Panc1 (cell line): ENCODE results near the gene KCNG1. TPM values are rescaled to one million over a fixed set of nuclear protein-coding genes. Genes with fewer than 3 reads are reported as not detected.

Experiments
- ATAC-seq: fragments of 200-7000 bp; cut with Tn5 transposase; 2 replicates; pipeline ENCODE4 v1.9.1; 2020; ENCODE audit warnings: mild to moderate bottlenecking, moderate library complexity
- BruUV-seq: library from RNA; stranded (reverse); fragments of 400-500 nt; replicated peaks from 2 replicates; lab custom pipeline; 2021; lab: Mats Ljungman, UMichigan
- CTCF ChIA-PET: fragments of 300-600 bp; sonication (Branson Sonifier 250); formaldehyde crosslinking; loops from one replicate; lab custom pipeline; 2022; ENCODE audit warnings: antibody characterized with exemption; lab: Charles Lee
- POLR2A ChIA-PET: fragments of 300-600 bp; sonication (Branson Sonifier 250); formaldehyde crosslinking; loops from one replicate; lab custom pipeline; 2022; ENCODE audit warnings: antibody characterized with exemption; lab: Charles Lee
- DNase-seq: peaks from one replicate; pipeline ENCODE4 v3.0.0-alpha.2; 2010; ENCODE audit warnings: low read depth, low spot score
- H3K27ac ChIP-seq: 2 replicates; pipeline ENCODE4 v1.5.1; 2011; ENCODE audit warnings: mild to moderate bottlenecking, low read length, inconsistent platforms
- H3K27me3 ChIP-seq: fragments of 200-500 bp; sonication (Bioruptor generic); 2 replicates; pipeline ENCODE4 v1.6.0; 2014; ENCODE audit warnings: low read length, inconsistent platforms; ENCODE audit not compliant: control insufficient read depth, insufficient read depth
- H3K36me3 ChIP-seq: fragments of 200-500 bp; sonication (Bioruptor generic); 2 replicates; pipeline ENCODE4 v1.5.1; 2014; ENCODE audit warnings: inconsistent platforms, mild to moderate bottlenecking, low read length, moderate library complexity; ENCODE audit not compliant: control insufficient read depth, insufficient read depth
- H3K4me1 ChIP-seq: 2 replicates; pipeline ENCODE4 v1.5.1; 2011; ENCODE audit warnings: inconsistent platforms, mild to moderate bottlenecking, low read length, moderate library complexity; ENCODE audit not compliant: control insufficient read depth, insufficient read depth
- H3K4me3 ChIP-seq, 2 experiments: 2 replicates each; pipeline ENCODE4 v1.5.1; 2011 to 2012; ENCODE audit warnings: low read depth in 2 of 2, low read length in 2 of 2, mild to moderate bottlenecking in 2 of 2, inconsistent platforms in 1 of 2, moderate library complexity in 1 of 2
- H3K9me3 ChIP-seq: fragments of 200-500 bp; sonication (Bioruptor generic); 2 replicates; pipeline ENCODE4 v1.5.1; 2014; ENCODE audit warnings: low read depth, mild to moderate bottlenecking, inconsistent platforms, low read length, moderate library complexity; ENCODE audit not compliant: control insufficient read depth, insufficient read depth
- POLR2AphosphoS5 ChIP-seq: IDR thresholded peaks from 2 replicates; pipeline ENCODE4 v1.6.1; 2012; ENCODE audit warnings: mild to moderate bottlenecking, low read depth, low read length, moderate library complexity
- SIN3A ChIP-seq: IDR thresholded peaks from 2 replicates; pipeline ENCODE4 v1.6.1; 2012; ENCODE audit warnings: low read depth, mild to moderate bottlenecking, low read length, moderate library complexity, borderline replicate concordance; ENCODE audit not compliant: insufficient read depth
- TCF7L2 ChIP-seq: IDR thresholded peaks from 2 replicates; pipeline ENCODE4 v1.6.1; 2011; ENCODE audit warnings: mild to moderate bottlenecking, low read depth, low read length, inconsistent platforms
- in situ Hi-C: cut with HindIII; loops from 2 replicates; pipeline ENCODE4 v1.10.0; 2016; ENCODE audit warnings: low sequenced_read_pairs, low pct_unique_long_range_greater_than_20kb
- intact Hi-C: fragments of 100-400 bp; cut with micrococcal nuclease; formaldehyde crosslinking; loops from one replicate; pipeline ENCODE4 v1.10.0; 2022; ENCODE audit not compliant: unreplicated experiment
- total RNA-seq: library from RNA; stranded (reverse); gene quantifications from one replicate; pipeline ENCODE4 v1.2.1, GENCODE V29; 2021; ENCODE audit not compliant: unreplicated experiment
- TF ChIP-seq, protein P1 (sequence below): fragments of 450-650 bp; IDR thresholded peaks from 2 replicates; pipeline ENCODE4 v1.5.1; 2017; ENCODE audit warnings: mild to moderate bottlenecking
- TF ChIP-seq, protein P2 (sequence below), 2 experiments: IDR thresholded peaks; 2 replicates each; pipeline ENCODE4 v1.6.1; 2011 to 2012; ENCODE audit warnings: low read depth in 2 of 2, control low read depth in 1 of 2, low read length in 1 of 2, mild to moderate bottlenecking in 1 of 2, moderate library complexity in 1 of 2; ENCODE audit not compliant: insufficient read depth in 1 of 2

The KCNG1 gene
- total RNA-seq, 1 experiment from 2014 or later = 7.4 TPM

DNA sequence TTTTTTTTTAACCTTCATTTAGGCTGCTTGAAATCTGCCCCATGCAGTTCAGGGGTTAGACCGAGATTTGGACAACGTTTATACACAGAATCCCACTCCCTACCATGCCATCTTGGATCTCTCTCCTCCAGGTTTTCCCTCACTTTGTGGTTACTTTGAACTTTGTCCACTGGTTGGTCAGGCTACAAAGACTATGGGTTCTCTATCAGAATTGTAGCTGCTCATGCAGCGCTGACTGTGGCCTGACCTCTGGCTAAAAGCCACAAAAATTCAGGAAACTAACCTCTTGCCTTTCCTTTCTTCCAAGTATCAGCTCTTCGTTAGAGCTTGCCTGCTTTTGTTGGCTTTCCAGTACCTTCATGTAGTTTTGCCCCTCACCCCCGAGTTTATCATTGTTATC, 44.9 kb upstream of the KCNG1 start:
- Histone ChIP-seq H3K27ac (no peak overlapping the region), H3K36me3 (no peaks in the 10 kb centered on the region), H3K9me3 (no peaks in the 10 kb centered on the region), H3K27me3 (peaks cover 10% of the 10 kb centered on the region), H3K4me1 (no peaks in the 10 kb centered on the region), H3K4me3 (no peak overlapping the region)
- ChIA-PET POLR2A (no interaction called here), CTCF (interaction anchor here (0.6 kb wide), 1 partner anchor 109 kb away, joined by 3 read pairs; the partner anchor contains the start of genes DPM1 and MOCS3)
- no peak for ATAC-seq
- TF ChIP-seq POLR2AphosphoS5 (no peak), TCF7L2 (no peak), SIN3A (no peak)
- TF ChIP-seq, protein P1, sequence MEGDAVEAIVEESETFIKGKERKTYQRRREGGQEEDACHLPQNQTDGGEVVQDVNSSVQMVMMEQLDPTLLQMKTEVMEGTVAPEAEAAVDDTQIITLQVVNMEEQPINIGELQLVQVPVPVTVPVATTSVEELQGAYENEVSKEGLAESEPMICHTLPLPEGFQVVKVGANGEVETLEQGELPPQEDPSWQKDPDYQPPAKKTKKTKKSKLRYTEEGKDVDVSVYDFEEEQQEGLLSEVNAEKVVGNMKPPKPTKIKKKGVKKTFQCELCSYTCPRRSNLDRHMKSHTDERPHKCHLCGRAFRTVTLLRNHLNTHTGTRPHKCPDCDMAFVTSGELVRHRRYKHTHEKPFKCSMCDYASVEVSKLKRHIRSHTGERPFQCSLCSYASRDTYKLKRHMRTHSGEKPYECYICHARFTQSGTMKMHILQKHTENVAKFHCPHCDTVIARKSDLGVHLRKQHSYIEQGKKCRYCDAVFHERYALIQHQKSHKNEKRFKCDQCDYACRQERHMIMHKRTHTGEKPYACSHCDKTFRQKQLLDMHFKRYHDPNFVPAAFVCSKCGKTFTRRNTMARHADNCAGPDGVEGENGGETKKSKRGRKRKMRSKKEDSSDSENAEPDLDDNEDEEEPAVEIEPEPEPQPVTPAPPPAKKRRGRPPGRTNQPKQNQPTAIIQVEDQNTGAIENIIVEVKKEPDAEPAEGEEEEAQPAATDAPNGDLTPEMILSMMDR = no peak
- TF ChIP-seq, protein P2, sequence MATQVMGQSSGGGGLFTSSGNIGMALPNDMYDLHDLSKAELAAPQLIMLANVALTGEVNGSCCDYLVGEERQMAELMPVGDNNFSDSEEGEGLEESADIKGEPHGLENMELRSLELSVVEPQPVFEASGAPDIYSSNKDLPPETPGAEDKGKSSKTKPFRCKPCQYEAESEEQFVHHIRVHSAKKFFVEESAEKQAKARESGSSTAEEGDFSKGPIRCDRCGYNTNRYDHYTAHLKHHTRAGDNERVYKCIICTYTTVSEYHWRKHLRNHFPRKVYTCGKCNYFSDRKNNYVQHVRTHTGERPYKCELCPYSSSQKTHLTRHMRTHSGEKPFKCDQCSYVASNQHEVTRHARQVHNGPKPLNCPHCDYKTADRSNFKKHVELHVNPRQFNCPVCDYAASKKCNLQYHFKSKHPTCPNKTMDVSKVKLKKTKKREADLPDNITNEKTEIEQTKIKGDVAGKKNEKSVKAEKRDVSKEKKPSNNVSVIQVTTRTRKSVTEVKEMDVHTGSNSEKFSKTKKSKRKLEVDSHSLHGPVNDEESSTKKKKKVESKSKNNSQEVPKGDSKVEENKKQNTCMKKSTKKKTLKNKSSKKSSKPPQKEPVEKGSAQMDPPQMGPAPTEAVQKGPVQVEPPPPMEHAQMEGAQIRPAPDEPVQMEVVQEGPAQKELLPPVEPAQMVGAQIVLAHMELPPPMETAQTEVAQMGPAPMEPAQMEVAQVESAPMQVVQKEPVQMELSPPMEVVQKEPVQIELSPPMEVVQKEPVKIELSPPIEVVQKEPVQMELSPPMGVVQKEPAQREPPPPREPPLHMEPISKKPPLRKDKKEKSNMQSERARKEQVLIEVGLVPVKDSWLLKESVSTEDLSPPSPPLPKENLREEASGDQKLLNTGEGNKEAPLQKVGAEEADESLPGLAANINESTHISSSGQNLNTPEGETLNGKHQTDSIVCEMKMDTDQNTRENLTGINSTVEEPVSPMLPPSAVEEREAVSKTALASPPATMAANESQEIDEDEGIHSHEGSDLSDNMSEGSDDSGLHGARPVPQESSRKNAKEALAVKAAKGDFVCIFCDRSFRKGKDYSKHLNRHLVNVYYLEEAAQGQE (IDR thresholded peaks at IDR 0.05; ENCODE audit: insufficient read depth in 1 of 2, low read depth in 2 of 2, low read length in 1 of 2) = no peak
- intact Hi-C loops = no loop called here
- DNase-seq = no peak
- BruUV-seq = no TSS peak
- in situ Hi-C loops = no loop called here

DNA sequence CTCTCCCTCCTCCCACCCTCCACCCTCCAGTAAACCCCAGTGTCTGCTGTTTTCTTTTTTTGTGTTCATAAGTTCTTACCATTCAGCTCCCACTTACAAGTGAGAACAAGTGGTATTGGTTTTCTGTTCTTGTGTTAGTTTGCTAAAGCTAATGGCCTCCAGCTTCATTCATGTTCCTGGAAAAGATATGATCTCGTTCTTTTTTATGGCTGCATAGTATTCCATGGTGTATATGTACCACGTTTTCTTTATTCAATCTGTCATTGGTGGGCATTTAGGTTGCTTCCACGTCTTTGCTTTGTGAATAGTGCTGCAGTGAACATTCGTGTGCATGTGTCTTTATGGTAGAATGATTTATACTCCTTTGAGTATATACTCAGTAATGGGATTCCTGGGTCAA, 42.7 kb upstream of the KCNG1 start:
- Histone ChIP-seq H3K4me3 (no peak overlapping the region), H3K9me3 (no peaks in the 10 kb centered on the region), H3K36me3 (no peaks in the 10 kb centered on the region), H3K27me3 (peaks cover 13% of the 10 kb centered on the region), H3K4me1 (no peaks in the 10 kb centered on the region), H3K27ac (no peak overlapping the region)
- intact Hi-C loops = no loop called here
- ATAC-seq = no peak
- TF ChIP-seq, protein P1 = no peak
- TF ChIP-seq, protein P2 (IDR thresholded peaks at IDR 0.05; ENCODE audit: insufficient read depth in 1 of 2, low read depth in 2 of 2, low read length in 1 of 2) = no peak
- TF ChIP-seq TCF7L2 (no peak), POLR2AphosphoS5 (no peak), SIN3A (no peak)
- no peak for DNase-seq
- BruUV-seq = no TSS peak
- ChIA-PET CTCF (no interaction called here), POLR2A (no interaction called here)
- in situ Hi-C loops = no loop called here
